IMR-90 (cell line): Measurements from ENCODE around the gene PLB1. TPM values are rescaled to one million over a fixed set of nuclear protein-coding genes. Genes with fewer than 3 reads are reported as not detected.

ENCODE experiments used
- ATAC-seq: fragments of 200-7000 bp; cut with Tn5 transposase; 2 replicates; pipeline ENCODE4 v1.9.1; 2020; ENCODE audit warnings: low read depth, mild to moderate bottlenecking, moderate library complexity
- BruUV-seq: library from RNA; stranded (reverse); fragments of 400-500 nt; replicated peaks from 2 replicates; lab custom pipeline; 2021; lab: Mats Ljungman, UMichigan
- CTCF ChIA-PET: fragments of 300-600 bp; formaldehyde crosslinking; extraction: SDS; loops from one replicate; lab custom pipeline; 2021; ENCODE audit warnings: antibody characterized with exemption; lab: Yijun Ruan, JAX
- POLR2A ChIA-PET: fragments of 300-600 bp; sonication (Branson Sonifier 250); formaldehyde crosslinking; loops from one replicate; lab custom pipeline; 2022; ENCODE audit warnings: antibody characterized with exemption; ENCODE audit not compliant: unreplicated experiment; lab: Charles Lee
- DNase-seq: peaks from one replicate; pipeline ENCODE4 v3.0.0; 2013
- H2AFZ ChIP-seq: replicated peaks from 2 replicates; pipeline ENCODE3; 2013; ENCODE audit warnings: low read length, mild to moderate bottlenecking; ENCODE audit not compliant: poor library complexity
- H2AK5ac ChIP-seq: 2 replicates; pipeline ENCODE4 v1.6.1; 2013; ENCODE audit warnings: low read depth, low read length, inconsistent platforms
- H2AK9ac ChIP-seq: replicated peaks from 2 replicates; pipeline ENCODE3; 2013; ENCODE audit warnings: mild to moderate bottlenecking, low read depth, low read length, moderate library complexity; ENCODE audit not compliant: poor library complexity
- H2BK120ac ChIP-seq: 2 replicates; pipeline ENCODE4 v1.6.1; 2013; ENCODE audit warnings: low read depth, low read length, inconsistent platforms
- H2BK15ac ChIP-seq: 3 replicates; pipeline ENCODE4 v1.6.1; 2013; ENCODE audit warnings: low read depth, low read length, inconsistent platforms
- H2BK20ac ChIP-seq: 2 replicates; pipeline ENCODE4 v1.6.1; 2013; ENCODE audit warnings: low read depth, mild to moderate bottlenecking, inconsistent platforms, low read length, moderate library complexity
- H2BK5ac ChIP-seq: 2 replicates; pipeline ENCODE4 v1.6.1; 2013; ENCODE audit warnings: mild to moderate bottlenecking, low read depth, low read length, inconsistent platforms; ENCODE audit not compliant: poor library complexity, severe bottlenecking
- H3K14ac ChIP-seq: replicated peaks from 2 replicates; pipeline ENCODE4 v1.6.1; 2013; ENCODE audit warnings: low read depth, low read length, inconsistent platforms
- H3K18ac ChIP-seq: 2 replicates; pipeline ENCODE4 v1.6.1; 2013; ENCODE audit warnings: low read depth, low read length, control low read depth
- H3K23ac ChIP-seq: 2 replicates; pipeline ENCODE4 v1.6.1; 2013; ENCODE audit warnings: low read depth, low read length, inconsistent platforms
- H3K27ac ChIP-seq: 2 replicates; pipeline ENCODE4 v1.5.1; 2013; ENCODE audit warnings: mild to moderate bottlenecking, control low read depth, low read length; ENCODE audit not compliant: insufficient read depth
- H3K27me3 ChIP-seq: 2 replicates; pipeline ENCODE4 v1.6.1; 2013; ENCODE audit warnings: low read length; ENCODE audit not compliant: control insufficient read depth, insufficient read depth
- H3K36me3 ChIP-seq: 2 replicates; pipeline ENCODE4 v1.6.1; 2013; ENCODE audit warnings: low read length, mixed read lengths; ENCODE audit not compliant: control insufficient read depth, insufficient read depth
- H3K4ac ChIP-seq: 2 replicates; pipeline ENCODE4 v1.6.1; 2013; ENCODE audit warnings: low read depth, low read length, inconsistent platforms
- H3K4me1 ChIP-seq: 2 replicates; pipeline ENCODE4 v1.6.1; 2013; ENCODE audit warnings: low read length, mixed read lengths; ENCODE audit not compliant: control insufficient read depth, insufficient read depth
- H3K4me2 ChIP-seq: 2 replicates; pipeline ENCODE4 v1.6.1; 2013; ENCODE audit warnings: low read depth, mild to moderate bottlenecking, control low read depth, low read length, moderate library complexity
- H3K4me3 ChIP-seq: 2 replicates; pipeline ENCODE4 v1.5.1; 2013; ENCODE audit warnings: low read depth, mild to moderate bottlenecking, control low read depth, low read length, moderate library complexity; ENCODE audit not compliant: insufficient read depth
- H3K56ac ChIP-seq: 2 replicates; pipeline ENCODE4 v1.6.1; 2013; ENCODE audit warnings: low read length, inconsistent platforms; ENCODE audit not compliant: insufficient read depth; ENCODE audit errors: extremely low read depth
- H3K79me1 ChIP-seq, 2 experiments: 2 replicates each; pipeline ENCODE4 v1.6.1; 2013; ENCODE audit warnings: low read length in 2 of 2, inconsistent platforms in 1 of 2, low read depth in 1 of 2
- H3K9ac ChIP-seq: 2 replicates; pipeline ENCODE4 v1.6.1; 2013; ENCODE audit warnings: low read depth, low read length, control low read depth
- H3K9me1 ChIP-seq: 2 replicates; pipeline ENCODE4 v1.6.1; 2013; ENCODE audit warnings: low read length, inconsistent platforms; ENCODE audit not compliant: insufficient read depth
- H3K9me3 ChIP-seq: 2 replicates; pipeline ENCODE4 v1.6.1; 2013; ENCODE audit warnings: low read length; ENCODE audit not compliant: control insufficient read depth, insufficient read depth
- H4K20me1 ChIP-seq: 2 replicates; pipeline ENCODE4 v1.6.1; 2013; ENCODE audit warnings: low read length, inconsistent platforms; ENCODE audit not compliant: insufficient read depth
- H4K5ac ChIP-seq: 2 replicates; pipeline ENCODE4 v1.6.1; 2013; ENCODE audit warnings: mild to moderate bottlenecking, low read depth, low read length, control low read depth
- H4K8ac ChIP-seq, 2 experiments: 2 replicates each; pipeline ENCODE4 v1.6.1; 2013; ENCODE audit warnings: low read depth in 2 of 2, low read length in 2 of 2, control low read depth in 1 of 2, inconsistent platforms in 1 of 2
- H4K91ac ChIP-seq: 2 replicates; pipeline ENCODE4 v1.6.1; 2013; ENCODE audit warnings: low read depth, low read length, inconsistent platforms; ENCODE audit not compliant: insufficient read depth
- ELK1 ChIP-seq: fragments of 150-350 bp; IDR thresholded peaks from 2 replicates; pipeline ENCODE4 v1.6.1; 2016; ENCODE audit warnings: low read depth, mild to moderate bottlenecking, low read length, moderate library complexity, borderline replicate concordance
- MAFK ChIP-seq: IDR thresholded peaks from 2 replicates; pipeline ENCODE4 v1.6.1; 2012; ENCODE audit warnings: low read depth, low read length, improper control_type of control experiment
- MAZ ChIP-seq: IDR thresholded peaks from 2 replicates; pipeline ENCODE4 v1.6.1; 2012; ENCODE audit warnings: low read depth, mild to moderate bottlenecking, low read length, improper control_type of control experiment, moderate library complexity, borderline replicate concordance
- MXI1 ChIP-seq: IDR thresholded peaks from 2 replicates; pipeline ENCODE4 v1.6.1; 2012; ENCODE audit warnings: low read depth, mild to moderate bottlenecking, low read length, moderate library complexity, borderline replicate concordance
- NFE2L2 ChIP-seq: fragments of 150-350 bp; IDR thresholded peaks from 2 replicates; pipeline ENCODE4 v1.6.1; 2016; ENCODE audit warnings: low read depth, mild to moderate bottlenecking, low read length
- RAD21 ChIP-seq: IDR thresholded peaks from 2 replicates; pipeline ENCODE4 v1.6.1; 2012; ENCODE audit warnings: low read length, improper control_type of control experiment
- WGBS, 2 experiments: methylation state at CpG; one replicate each; pipeline versions ENCODE4 v1.1.5 to v1.1.7; 2013; ENCODE audit warnings: missing lambda C conversion rate in 2 of 2; ENCODE audit not compliant: insufficient read length in 1 of 2; ENCODE audit errors: extremely low coverage in 2 of 2; 5-methylcytosine and 5-hydroxymethylcytosine counted together
- dilution Hi-C: fragments of 300-500 bp; cut with HindIII; formaldehyde crosslinking; loops from one replicate; pipeline ENCODE4 v1.14.3; 2018; ENCODE audit warnings: low sequenced_read_pairs; ENCODE audit not compliant: unreplicated experiment
- in situ Hi-C: fragments of 300-500 bp; cut with MboI; formaldehyde crosslinking; loops from 3 replicates; pipeline ENCODE4 v1.14.3; 2019; ENCODE audit warnings: low sequenced_read_pairs, inconsistent platforms, mixed read lengths
- intact Hi-C: fragments of 100-400 bp; cut with micrococcal nuclease; formaldehyde crosslinking; loops from 2 replicates; pipeline ENCODE4 v1.10.0; 2022
- polyA plus RNA-seq, 3 experiments: library from polyadenylated mRNA; depleted of rRNA; stranded (reverse); fragments of >200 nt; gene quantifications; 2 replicates each; pipeline ENCODE4 v1.2.3, GENCODE V29; 2012; ENCODE audit warnings: low replicate concordance in 1 of 3
- total RNA-seq: library from RNA; depleted of rRNA; stranded (reverse); fragments of >200 nt; gene quantifications from 2 replicates; pipeline ENCODE4 v1.2.3, GENCODE V29; 2012

PLB1 gene
- total and polyA plus RNA-seq, 2 of the 4 experiments (the other 2 are of a cell fraction): 0.74 to 0.90 TPM

DNA sequence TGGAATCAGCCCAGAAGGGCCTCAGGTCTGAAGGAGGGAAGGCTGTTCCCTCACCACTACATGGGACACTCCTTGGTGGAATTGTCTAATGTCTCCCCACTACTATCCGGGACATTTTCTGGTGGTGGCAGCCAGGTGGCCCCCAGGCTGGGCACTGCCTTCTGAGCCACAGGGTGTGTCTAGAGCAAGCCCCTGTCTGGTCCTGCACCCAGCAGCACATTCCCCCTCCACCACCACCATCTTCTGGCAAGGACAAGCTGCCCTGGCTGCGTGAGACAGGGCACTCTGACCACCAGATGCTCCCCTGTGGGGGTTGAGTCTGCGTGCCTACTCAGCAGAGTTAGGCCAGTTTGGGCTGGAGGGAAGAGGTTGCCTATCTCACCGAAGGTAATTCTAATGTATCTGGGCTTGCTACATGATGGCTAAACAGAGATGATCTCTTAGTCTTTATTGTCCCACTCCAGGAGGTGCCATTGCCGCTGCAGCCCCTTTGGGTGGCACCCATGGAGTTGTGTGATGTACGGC, 106.3 kb downstream of the PLB1 start:
- no TSS peak for BruUV-seq
- Histone ChIP-seq H2BK120ac (no peak overlapping the region), H4K8ac (no peak overlapping the region), H3K4ac (no peak overlapping the region; the same call in 1 of the 2 replicates), H3K56ac (no peak overlapping the region), H2AK9ac (peak overlapping the region; percentile 19), H4K91ac (no peak overlapping the region), H3K27me3 (no peaks in the 10 kb centered on the region), H2BK15ac (no peak overlapping the region), H4K20me1 (no peaks in the 10 kb centered on the region), H3K79me1 (no peaks in the 10 kb centered on the region), H3K14ac (no peak overlapping the region), H2BK20ac (no peak overlapping the region), H2BK5ac (no peak overlapping the region), H2AK5ac (0 out of 2 replicates have a peak overlapping the region, but pooled peaks have one; percentile 34), H3K9ac (no peak overlapping the region), H3K9me3 (no peaks in the 10 kb centered on the region), H3K4me3 (no peak overlapping the region), H3K36me3 (no peaks in the 10 kb centered on the region), H3K9me1 (peaks cover under 1% of the 10 kb centered on the region; the same call in 1 of the 2 replicates), H3K4me1 (peaks cover 4% of the 10 kb centered on the region; the same call in 1 of the 2 replicates), H3K23ac (no peak overlapping the region; the same call in 1 of the 2 replicates), H4K5ac (no peak overlapping the region), H2AFZ (no peak overlapping the region), H3K4me2 (no peak overlapping the region), H3K18ac (no peak overlapping the region), H3K27ac (no peak overlapping the region)
- intact Hi-C loops: no loop called here
- WGBS, 2 experiments: no CpG with 5 or more reads among the region's 6 CpGs
- DNase-seq: no peak
- POLR2A ChIA-PET: no interaction called here
- no peak for TF ChIP-seq NFE2L2
- TF ChIP-seq ELK1: no peak
- no peak for TF ChIP-seq RAD21
- no peak for TF ChIP-seq MAFK
- no peak for TF ChIP-seq MXI1
- no peak for TF ChIP-seq MAZ
- ATAC-seq: no peak
- dilution Hi-C loops: no loop called here
- in situ Hi-C loops: no loop called here
- CTCF ChIA-PET: no interaction called here
